Loucy (cell line): ENCODE data around the gene OCLN.
"Not testable (repeated sequence)": the region's sequence is repeated elsewhere in the genome, so short reads cannot be mapped to it uniquely, and the experiment has no call there.

Experiments
- H2AFZ ChIP-seq: fragments of 200-600 bp; sonication (generic); 2 replicates; pipeline ENCODE4 v1.6.0; 2016; ENCODE audit warnings: antibody characterized with exemption, mild to moderate bottlenecking, low read length, moderate library complexity
- H3F3A ChIP-seq: fragments of 200-600 bp; 2 replicates; pipeline ENCODE4 v1.6.0; 2016; ENCODE audit warnings: antibody characterized with exemption, low read depth, mild to moderate bottlenecking
- H3K27me3 ChIP-seq: fragments of 200-600 bp; sonication (generic); 2 replicates; pipeline ENCODE4 v1.6.1; 2014; ENCODE audit warnings: low read length, mild to moderate bottlenecking; ENCODE audit not compliant: insufficient read depth, poor library complexity, severe bottlenecking
- H3K36me3 ChIP-seq: fragments of 200-600 bp; sonication (generic); 2 replicates; pipeline ENCODE4 v1.6.1; 2016; ENCODE audit warnings: low read length; ENCODE audit not compliant: insufficient read depth
- H3K4me1 ChIP-seq: fragments of 200-600 bp; sonication (generic); 2 replicates; pipeline ENCODE4 v1.5.1; 2014; ENCODE audit warnings: low read length, mild to moderate bottlenecking; ENCODE audit not compliant: insufficient read depth, poor library complexity, severe bottlenecking
- H3K4me2 ChIP-seq: fragments of 200-600 bp; sonication (generic); 2 replicates; pipeline ENCODE4 v1.6.0; 2014; ENCODE audit warnings: antibody characterized with exemption, low read length, low read depth, mild to moderate bottlenecking; ENCODE audit not compliant: poor library complexity, severe bottlenecking
- H3K4me3 ChIP-seq: fragments of 200-600 bp; sonication (generic); 2 replicates; pipeline ENCODE4 v1.5.1; 2014; ENCODE audit warnings: low read length, mild to moderate bottlenecking, mixed read lengths; ENCODE audit not compliant: poor library complexity, severe bottlenecking
- H3K79me2 ChIP-seq: fragments of 200-600 bp; sonication (generic); 2 replicates; pipeline ENCODE4 v1.6.1; 2014; ENCODE audit warnings: low read length; ENCODE audit not compliant: insufficient read depth
- H3K9ac ChIP-seq: fragments of 200-600 bp; sonication (generic); 2 replicates; pipeline ENCODE4 v1.6.0; 2014; ENCODE audit warnings: mild to moderate bottlenecking, low read depth, low read length, moderate library complexity; ENCODE audit not compliant: poor library complexity, severe bottlenecking
- H3K9me2 ChIP-seq: fragments of 200-600 bp; sonication (generic); replicated peaks from 2 replicates; pipeline ENCODE4 v1.6.1; 2016; ENCODE audit warnings: low read depth, low read length, mixed read lengths
- H3K9me3 ChIP-seq: fragments of 200-600 bp; sonication (generic); 2 replicates; pipeline ENCODE4 v1.6.1; 2014; ENCODE audit warnings: mild to moderate bottlenecking, antibody characterized with exemption, low read length, low read depth; ENCODE audit not compliant: insufficient read depth
- H4K20me1 ChIP-seq: fragments of 200-600 bp; sonication (generic); 2 replicates; pipeline ENCODE4 v1.6.0; 2014; ENCODE audit warnings: antibody characterized with exemption, low read length, mild to moderate bottlenecking; ENCODE audit not compliant: insufficient read depth, poor library complexity, severe bottlenecking
- CTCF ChIP-seq: fragments of 200-600 bp; sonication (generic); conservative IDR thresholded peaks from 2 replicates; pipeline ENCODE4 v1.5.1; 2014; ENCODE audit warnings: mild to moderate bottlenecking, antibody characterized with exemption, low read length
- EZH2phosphoT487 ChIP-seq: fragments of 200-600 bp; IDR thresholded peaks from 2 replicates; pipeline ENCODE4 v1.6.1; 2018; ENCODE audit warnings: antibody characterized with exemption, mild to moderate bottlenecking, moderate library complexity, borderline replicate concordance

The OCLN gene

DNA sequence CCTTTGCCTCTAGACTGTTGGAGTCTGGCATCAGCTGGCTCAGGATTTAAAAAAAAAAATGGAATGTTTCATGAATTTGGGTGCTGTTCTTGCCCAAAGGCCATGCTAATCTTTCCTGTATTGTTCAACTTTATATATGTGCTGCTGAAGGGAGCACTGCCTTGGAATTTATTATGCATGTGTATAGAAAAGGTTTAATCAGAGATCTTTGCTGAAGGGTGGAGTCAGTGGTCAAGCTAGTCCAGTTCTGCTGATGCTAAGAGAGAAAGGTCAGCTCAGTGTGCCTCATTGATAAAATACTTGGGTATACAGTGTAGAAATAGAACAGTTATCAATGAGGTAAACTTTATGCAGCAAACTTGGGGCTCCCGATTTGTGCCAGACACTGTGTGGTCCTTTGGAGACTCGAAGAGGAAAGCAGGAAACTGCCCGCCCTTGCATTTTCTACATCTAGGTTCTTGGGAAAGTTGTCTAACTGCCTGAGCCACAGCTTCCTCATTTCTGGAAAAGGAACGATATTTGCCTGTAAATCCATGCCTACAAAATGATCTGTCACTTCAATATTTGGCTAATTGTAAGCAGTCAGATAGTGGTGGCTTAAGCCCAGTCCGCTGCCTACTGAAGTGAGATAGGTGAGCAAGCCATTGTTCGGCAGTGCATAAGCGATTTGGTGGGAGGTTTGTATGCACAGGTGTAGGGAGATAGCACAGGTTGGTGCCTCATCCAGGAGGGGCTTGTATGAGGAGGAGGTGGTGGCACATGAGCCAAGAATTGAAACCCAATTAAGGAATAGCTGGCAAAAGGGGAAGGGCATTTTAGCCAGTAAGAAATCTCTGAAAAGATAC is 38.2 kb downstream of the OCLN start:
- H3F3A ChIP-seq: no peaks in the 10 kb centered on the region
- TF ChIP-seq CTCF (no peak), EZH2phosphoT487 (no peak)
- no peaks in the 10 kb centered on the region for H3K36me3 ChIP-seq
- H2AFZ ChIP-seq: no peak overlapping the region
- no peaks in the 10 kb centered on the region for H3K4me1 ChIP-seq
- H3K9ac ChIP-seq: no peak overlapping the region
- H3K4me2 ChIP-seq: no peak overlapping the region
- H3K9me2 ChIP-seq: no peaks in the 10 kb centered on the region
- H3K27me3 ChIP-seq: no peaks in the 10 kb centered on the region
- no peaks in the 10 kb centered on the region for H3K79me2 ChIP-seq
- no peaks in the 10 kb centered on the region for H3K9me3 ChIP-seq
- H4K20me1 ChIP-seq: no peaks in the 10 kb centered on the region
- no peak overlapping the region for H3K4me3 ChIP-seq

- Histone ChIP-seq H4K20me1 (no peaks in the 10 kb centered on the region), H3F3A (no peaks in the 10 kb centered on the region), H3K79me2 (no peaks in the 10 kb centered on the region), H3K4me2 (no peak overlapping the region), H3K4me1 (no peaks in the 10 kb centered on the region), H3K4me3 (no peak overlapping the region), H3K27me3 (no peaks in the 10 kb centered on the region), H3K36me3 (no peaks in the 10 kb centered on the region), H3K9ac (no peak overlapping the region), H3K9me3 (no peaks in the 10 kb centered on the region), H3K9me2 (no peaks in the 10 kb centered on the region), H2AFZ (no peak overlapping the region)
- no peak for TF ChIP-seq EZH2phosphoT487
- TF ChIP-seq CTCF: no peak
Observed at GRCh38 chr5:69531406-69531801, 38.8 kb downstream of the OCLN start.

GRCh38 chr5:69537911-69538310 is 45.3 kb downstream of the OCLN start:
- H3F3A ChIP-seq, H3K79me2 ChIP-seq, H3K4me1 ChIP-seq, H3K36me3 ChIP-seq, H3K9me2 ChIP-seq, H3K9ac ChIP-seq, H3K4me2 ChIP-seq, H2AFZ ChIP-seq, H4K20me1 ChIP-seq, H3K4me3 ChIP-seq, H3K9me3 ChIP-seq, H3K27me3 ChIP-seq: not testable (repeated sequence)

DNA sequence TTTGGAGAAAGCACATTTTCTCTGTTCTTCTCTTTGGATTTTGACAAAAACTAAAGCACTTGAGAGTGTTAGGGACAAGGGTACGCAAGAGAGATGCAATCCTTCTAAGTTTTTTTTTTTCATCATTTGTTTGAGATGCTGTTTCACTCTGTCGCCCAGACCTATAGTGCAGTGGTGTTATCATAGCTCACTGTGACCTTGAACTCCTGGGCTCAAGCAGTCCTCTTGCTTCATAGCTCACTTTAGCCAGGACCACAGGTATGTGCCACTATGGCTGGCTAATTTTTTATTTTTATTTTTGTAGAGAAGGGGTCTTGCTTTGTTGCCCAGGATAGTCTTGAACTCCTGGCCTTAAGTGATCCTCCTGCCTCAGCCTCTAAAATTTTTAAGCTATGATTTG is 46.1 kb downstream of the OCLN start:
- not testable (repeated sequence) for H3K36me3 ChIP-seq, H3K4me1 ChIP-seq, H2AFZ ChIP-seq, H3K9me3 ChIP-seq, H3K27me3 ChIP-seq, H3K4me3 ChIP-seq, H3K4me2 ChIP-seq, H3F3A ChIP-seq, H3K79me2 ChIP-seq, H3K9ac ChIP-seq, H3K9me2 ChIP-seq, H4K20me1 ChIP-seq

GRCh38 chr5:69541347-69541746 is 48.8 kb downstream of the OCLN start:
- H3K9me3 ChIP-seq, H3K4me3 ChIP-seq, H3K4me2 ChIP-seq, H3K4me1 ChIP-seq, H3K36me3 ChIP-seq, H3K9ac ChIP-seq, H3K79me2 ChIP-seq, H3K27me3 ChIP-seq, H4K20me1 ChIP-seq, H2AFZ ChIP-seq, H3K9me2 ChIP-seq, H3F3A ChIP-seq: not testable (repeated sequence)

- not testable (repeated sequence) for H3F3A ChIP-seq, H3K9me2 ChIP-seq, H4K20me1 ChIP-seq, H3K4me3 ChIP-seq, H2AFZ ChIP-seq, H3K79me2 ChIP-seq, H3K27me3 ChIP-seq, H3K36me3 ChIP-seq, H3K9ac ChIP-seq, H3K4me1 ChIP-seq, H3K9me3 ChIP-seq, H3K4me2 ChIP-seq
Observed at GRCh38 chr5:69542838-69543618, 50.4 kb downstream of the OCLN start.
